ENCODE measurements around the gene EFNB3.

EFNB3 gene

DNA sequence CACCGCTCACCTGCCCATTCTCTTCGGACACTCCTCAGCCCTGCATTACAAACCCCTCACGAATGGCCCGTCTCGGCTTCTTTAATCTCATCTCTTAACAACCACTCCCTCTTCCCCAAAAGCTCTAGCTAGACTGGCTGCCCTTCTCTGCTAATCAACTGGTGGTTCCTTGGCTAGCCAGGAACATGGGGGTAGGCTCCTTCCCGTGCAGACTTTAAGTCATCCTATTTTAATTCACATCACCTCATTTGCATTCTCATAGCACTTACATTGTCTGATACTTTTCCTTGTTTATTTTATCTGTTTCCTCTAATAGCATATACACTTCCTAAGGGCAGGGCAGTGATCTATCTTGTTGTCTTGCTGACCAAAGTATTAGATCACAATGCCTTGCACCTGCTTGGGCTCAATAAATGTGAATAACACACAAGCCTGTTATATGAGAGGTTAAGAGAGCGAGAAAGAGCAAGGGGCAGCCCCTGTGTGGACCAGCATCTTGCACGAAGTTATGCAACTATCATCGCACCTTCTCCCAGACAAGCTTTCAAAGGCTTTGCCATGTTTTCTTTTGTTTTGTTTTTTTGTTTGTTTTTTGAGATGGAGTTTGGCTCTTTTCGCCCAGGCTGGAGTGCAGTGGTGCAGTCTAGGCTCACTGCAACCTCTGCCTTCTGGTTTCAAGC lies 27.5 kb upstream of the EFNB3 start:
- H3K9ac ChIP-seq (ENCODE audit: insufficient read length), result no peak overlapping the region
- no peak for TF ChIP-seq POLR2AphosphoS5 (IDR thresholded peaks at IDR 0.05; ENCODE audit: borderline replicate concordance, low read depth, low read length)
- TF ChIP-seq FOXP2 (optimal IDR thresholded peaks at IDR 0.05; ENCODE audit: control extremely low read depth, extremely low read length, insufficient read depth), result no peak
- no peak overlapping the region for H3K4me3 ChIP-seq
- no peaks in the 10 kb centered on the region for H3K9me3 ChIP-seq (ENCODE audit: low read depth, low read length)
- peaks cover 19% of the 10 kb centered on the region for H3K36me3 ChIP-seq (ENCODE audit: insufficient read depth, low read length)
- DNase-seq (ENCODE audit: low read depth, low spot score), result no peak
- no peak overlapping the region for H3K27ac ChIP-seq

DNA sequence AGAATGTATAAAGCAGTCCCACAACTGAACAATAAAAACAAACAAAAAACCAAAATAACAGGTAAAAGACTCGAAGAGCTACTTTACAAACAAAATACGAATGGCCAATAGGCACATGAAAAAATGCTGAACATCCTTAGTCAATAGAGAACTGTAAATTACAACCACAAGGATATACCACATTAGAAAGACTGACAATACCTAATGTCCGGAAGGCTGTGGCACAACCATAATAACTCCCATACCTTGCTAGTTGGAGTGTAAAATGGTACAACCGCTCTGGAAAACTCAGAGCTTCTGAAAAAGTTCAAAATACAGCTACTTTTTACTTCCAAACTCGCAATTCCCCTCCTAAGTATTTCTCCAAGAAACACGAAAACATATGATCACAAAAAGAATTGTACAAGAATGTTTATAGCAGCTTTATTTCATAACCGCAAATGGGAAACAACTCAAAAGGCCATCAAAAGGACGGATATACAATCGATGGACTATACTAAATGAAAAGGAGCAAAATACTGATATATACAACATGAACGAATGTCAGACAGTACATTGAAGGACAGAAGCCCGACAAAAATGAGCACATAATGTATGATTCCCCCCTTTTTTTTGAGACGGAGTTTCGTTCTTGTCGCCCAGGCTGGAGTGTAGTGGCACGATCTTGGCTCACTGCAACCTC lies 20.0 kb upstream of the EFNB3 start:
- no peak for DNase-seq (ENCODE audit: low read depth, low spot score)

GRCh38 chr17:7685533-7686221 lies 19.3 kb upstream of the EFNB3 start:
- H3K4me3 ChIP-seq, result peak overlapping the region; percentile 96
- H3K27ac ChIP-seq, result peak overlapping the region; percentile 99
- no peak for TF ChIP-seq EZH2 (IDR thresholded peaks at IDR 0.05)
- TF ChIP-seq FOXP2 (optimal IDR thresholded peaks at IDR 0.05; ENCODE audit: control extremely low read depth, extremely low read length, insufficient read depth), result no peak
- TF ChIP-seq POLR2AphosphoS5 (IDR thresholded peaks at IDR 0.05; ENCODE audit: borderline replicate concordance, low read depth, low read length), result no peak
- peak overlapping the region; percentile 98 for H3K9ac ChIP-seq (ENCODE audit: insufficient read length)
- no peaks in the 10 kb centered on the region for H3K9me3 ChIP-seq (ENCODE audit: low read depth, low read length)
- peak; percentile 40 for DNase-seq (ENCODE audit: low read depth, low spot score)
- H3K36me3 ChIP-seq (ENCODE audit: insufficient read depth, low read length), result peaks cover 17% of the 10 kb centered on the region

More for the DNA sequence above, 20.0 kb upstream of the EFNB3 start:
- Histone ChIP-seq H3K36me3 (ENCODE audit: insufficient read depth, low read length) (peaks cover 17% of the 10 kb centered on the region), H3K9ac (ENCODE audit: insufficient read length) (peak overlapping the region; percentile 98), H3K9me3 (ENCODE audit: low read depth, low read length) (no peaks in the 10 kb centered on the region), H3K4me3 (peak overlapping the region; percentile 96), H3K27ac (no peak overlapping the region)
- TF ChIP-seq EZH2 (IDR thresholded peaks at IDR 0.05) (no peak), POLR2AphosphoS5 (IDR thresholded peaks at IDR 0.05; ENCODE audit: borderline replicate concordance, low read depth, low read length) (no peak), FOXP2 (optimal IDR thresholded peaks at IDR 0.05; ENCODE audit: control extremely low read depth, extremely low read length, insufficient read depth) (no peak)

DNA sequence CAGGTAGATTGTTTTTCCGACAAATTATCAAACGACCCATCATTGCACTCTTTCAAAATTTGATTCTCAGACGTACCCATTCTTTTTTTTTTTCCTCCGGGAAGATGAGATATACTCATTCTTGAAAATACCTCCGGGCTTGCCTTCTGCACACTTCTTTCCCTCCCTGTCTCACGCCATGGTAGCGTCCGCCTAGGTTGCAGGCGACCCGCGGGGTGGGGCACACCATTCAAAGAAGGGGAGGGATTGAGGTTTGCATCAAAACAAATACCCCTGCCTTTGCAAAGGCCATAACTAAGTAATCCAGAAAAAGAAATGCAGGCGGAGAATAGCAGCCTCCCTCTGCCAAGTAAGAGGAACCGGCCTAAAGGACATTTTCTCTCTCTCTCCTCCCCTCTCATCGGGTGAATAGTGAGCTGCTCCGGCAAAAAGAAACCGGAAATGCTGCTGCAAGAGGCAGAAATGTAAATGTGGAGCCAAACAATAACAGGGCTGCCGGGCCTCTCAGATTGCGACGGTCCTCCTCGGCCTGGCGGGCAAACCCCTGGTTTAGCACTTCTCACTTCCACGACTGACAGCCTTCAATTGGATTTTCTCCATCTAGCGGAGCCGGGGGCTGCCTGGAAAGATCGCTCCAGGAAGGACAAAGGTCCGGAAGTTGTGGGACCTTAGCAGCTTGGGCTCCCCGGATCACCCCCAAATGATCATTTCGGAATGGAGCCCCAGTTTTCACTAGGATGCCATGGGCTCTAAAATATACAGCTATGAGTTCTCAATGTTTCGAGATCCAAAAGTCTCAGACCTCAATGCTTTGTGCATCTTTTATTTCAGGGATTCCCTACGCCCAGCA lies 18.6 kb upstream of the EFNB3 start:
- peak; percentile 57 for DNase-seq (ENCODE audit: low read depth, low spot score)
- H3K36me3 ChIP-seq (ENCODE audit: insufficient read depth, low read length), result peaks cover 17% of the 10 kb centered on the region
- H3K9ac ChIP-seq (ENCODE audit: insufficient read length), result peak overlapping the region; percentile 98
- no peak for TF ChIP-seq FOXP2 (optimal IDR thresholded peaks at IDR 0.05; ENCODE audit: control extremely low read depth, extremely low read length, insufficient read depth)
- TF ChIP-seq EZH2 (IDR thresholded peaks at IDR 0.05), result no peak
- TF ChIP-seq POLR2AphosphoS5 (IDR thresholded peaks at IDR 0.05; ENCODE audit: borderline replicate concordance, low read depth, low read length), result peak; percentile 55
- H3K9me3 ChIP-seq (ENCODE audit: low read depth, low read length), result no peaks in the 10 kb centered on the region
- peak overlapping the region; percentile 99 for H3K27ac ChIP-seq
- H3K4me3 ChIP-seq, result peak overlapping the region; percentile 96

DNA sequence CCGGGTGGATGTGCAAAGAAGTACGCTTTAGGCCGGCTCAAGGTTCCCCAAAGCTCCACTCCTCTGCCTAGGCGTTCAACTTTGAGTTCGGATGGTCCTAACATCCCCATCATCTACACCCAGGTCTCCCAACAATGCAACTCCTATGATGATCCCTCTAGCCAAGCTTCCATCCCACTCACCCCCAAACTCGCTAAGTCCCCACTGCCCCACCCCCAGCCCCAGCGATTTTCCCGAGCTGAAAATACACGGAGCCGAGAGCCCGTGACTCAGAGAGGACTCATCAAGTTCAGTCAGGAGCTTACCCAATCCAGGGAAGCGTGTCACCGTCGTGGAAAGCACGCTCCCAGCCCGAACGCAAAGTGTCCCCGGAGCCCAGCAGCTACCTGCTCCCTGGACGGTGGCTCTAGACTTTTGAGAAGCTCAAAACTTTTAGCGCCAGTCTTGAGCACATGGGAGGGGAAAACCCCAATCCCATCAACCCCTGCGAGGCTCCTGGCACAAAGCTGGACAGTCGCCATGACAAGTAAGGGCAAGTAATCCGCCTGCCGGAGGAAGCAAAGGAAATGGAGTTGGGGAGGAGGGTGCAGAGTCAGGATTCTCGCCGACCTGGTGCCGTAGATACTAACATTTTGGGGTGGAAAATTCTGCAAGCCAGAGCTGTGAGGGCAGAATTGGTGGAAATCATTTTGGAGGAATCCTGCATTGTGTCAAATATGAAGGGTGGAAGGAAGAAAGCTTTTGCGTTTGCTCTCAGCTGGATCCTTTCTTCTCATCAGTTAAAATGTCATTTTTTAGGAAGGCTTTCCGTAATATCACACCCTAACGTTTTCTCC lies 17.7 kb upstream of the EFNB3 start, which contains the start of gene TP53:
TSS of gene TP53 (minus strand) at position 419 of the 836 bp plus-strand sequence. CDS start 10,896 bp downstream, outside the sequence.
- DNase-seq (ENCODE audit: low read depth, low spot score), result peak; percentile 68
- H3K9me3 ChIP-seq (ENCODE audit: low read depth, low read length), result no peaks in the 10 kb centered on the region
- peaks cover 17% of the 10 kb centered on the region for H3K36me3 ChIP-seq (ENCODE audit: insufficient read depth, low read length)
- peak within 1 kb of the TSS; percentile 96 for H3K4me3 ChIP-seq
- H3K27ac ChIP-seq, result peak within 1 kb of the TSS; percentile 99
- H3K9ac ChIP-seq (ENCODE audit: insufficient read length), result peak within 1 kb of the TSS; percentile 98
- no peak for TF ChIP-seq EZH2 (IDR thresholded peaks at IDR 0.05)
- TF ChIP-seq FOXP2 (optimal IDR thresholded peaks at IDR 0.05; ENCODE audit: control extremely low read depth, extremely low read length, insufficient read depth), result no peak
- TF ChIP-seq POLR2AphosphoS5 (IDR thresholded peaks at IDR 0.05; ENCODE audit: borderline replicate concordance, low read depth, low read length), result peak; percentile 93

DNA sequence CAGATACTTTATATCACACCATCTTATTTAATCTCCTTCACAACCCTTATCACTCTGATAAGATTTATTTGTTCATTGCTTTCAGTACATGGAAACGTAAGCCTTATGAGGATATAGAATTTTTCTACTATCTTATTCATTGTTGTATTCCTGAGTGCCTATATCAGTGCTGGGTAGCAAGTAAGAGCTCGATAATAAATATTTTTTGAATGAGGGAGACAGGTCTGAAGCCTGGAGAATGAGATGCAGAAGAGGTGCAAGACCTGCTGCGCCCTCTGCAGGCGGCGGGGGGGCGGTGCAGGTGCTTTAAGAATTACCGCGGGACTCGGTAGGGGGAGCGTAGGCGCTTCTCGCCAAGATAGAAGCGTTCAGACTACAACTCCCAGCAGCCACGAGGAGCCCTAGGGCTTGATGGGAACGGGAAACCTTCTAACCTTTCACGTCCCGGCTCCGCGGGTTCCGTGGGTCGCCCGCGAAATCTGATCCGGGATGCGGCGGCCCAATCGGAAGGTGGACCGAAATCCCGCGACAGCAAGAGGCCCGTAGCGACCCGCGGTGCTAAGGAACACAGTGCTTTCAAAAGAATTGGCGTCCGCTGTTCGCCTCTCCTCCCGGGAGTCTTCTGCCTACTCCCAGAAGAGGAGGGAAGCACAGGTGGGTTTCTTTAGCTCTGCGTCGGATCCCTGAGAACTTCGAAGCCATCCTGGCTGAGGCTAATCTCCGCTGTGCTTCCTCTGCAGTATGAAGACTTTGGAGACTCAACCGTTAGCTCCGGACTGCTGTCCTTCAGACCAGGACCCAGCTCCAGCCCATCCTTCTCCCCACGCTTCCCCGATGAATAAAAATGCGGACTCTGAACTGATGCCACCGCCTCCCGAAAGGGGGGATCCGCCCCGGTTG lies 16.8 kb upstream of the EFNB3 start, which contains the start of gene WRAP53:
TSS of gene WRAP53 (plus strand) at position 570 of the 900 bp plus-strand sequence. CDS start at position 742, 172 bp downstream.
- Histone ChIP-seq H3K36me3 (ENCODE audit: insufficient read depth, low read length) (peaks cover 14% of the 10 kb centered on the region), H3K27ac (peak within 1 kb of the TSS; percentile 99), H3K4me3 (peak within 1 kb of the TSS; percentile 96), H3K9ac (ENCODE audit: insufficient read length) (peak within 1 kb of the TSS; percentile 98), H3K9me3 (ENCODE audit: low read depth, low read length) (no peaks in the 10 kb centered on the region)
- TF ChIP-seq FOXP2 (optimal IDR thresholded peaks at IDR 0.05; ENCODE audit: control extremely low read depth, extremely low read length, insufficient read depth) (peak; percentile 39), EZH2 (IDR thresholded peaks at IDR 0.05) (no peak), POLR2AphosphoS5 (IDR thresholded peaks at IDR 0.05; ENCODE audit: borderline replicate concordance, low read depth, low read length) (peak; percentile 77; the same call in 1 of the 2 replicates)
- DNase-seq (ENCODE audit: low read depth, low spot score), result peak; percentile 75

All from SK-N-MC (cell line).